ENCODE data around the gene TRIM39.

GRCh38 chr6:30323806-30324205 lies 2.9 kb upstream of the TRIM39 start:
- TF ChIP-seq CTCF (IDR thresholded peaks at IDR 0.05; ENCODE audit: poor library complexity, severe bottlenecking) (no peak), MXI1 (conservative IDR thresholded peaks at IDR 0.05; ENCODE audit: poor library complexity, severe bottlenecking) (no peak), TAF1 (IDR thresholded peaks at IDR 0.05; ENCODE audit: low read depth) (no peak)
